ENCODE data around the gene NUDCD3.

NUDCD3 gene

GRCh38 chr7:44382459-44383265 lies 107.8 kb downstream of the NUDCD3 start:
- DNase-seq (ENCODE audit: low spot score) = no peak

GRCh38 chr7:44381494-44382220 lies 108.8 kb downstream of the NUDCD3 start:
- DNase-seq (ENCODE audit: low spot score) = no peak

- peak; percentile 35 for DNase-seq (ENCODE audit: low spot score)
Observed at GRCh38 chr7:44380831-44381493, 109.5 kb downstream of the NUDCD3 start.

GRCh38 chr7:44380189-44380830 lies 110.1 kb downstream of the NUDCD3 start:
- DNase-seq (ENCODE audit: low spot score) = no peak

- peak; percentile 33 for DNase-seq (ENCODE audit: low spot score)
Observed at GRCh38 chr7:44379366-44380188, 110.9 kb downstream of the NUDCD3 start.

- DNase-seq (ENCODE audit: low spot score) = peak; percentile 80
Observed at GRCh38 chr7:44378744-44379143, 111.7 kb downstream of the NUDCD3 start.

DNA sequence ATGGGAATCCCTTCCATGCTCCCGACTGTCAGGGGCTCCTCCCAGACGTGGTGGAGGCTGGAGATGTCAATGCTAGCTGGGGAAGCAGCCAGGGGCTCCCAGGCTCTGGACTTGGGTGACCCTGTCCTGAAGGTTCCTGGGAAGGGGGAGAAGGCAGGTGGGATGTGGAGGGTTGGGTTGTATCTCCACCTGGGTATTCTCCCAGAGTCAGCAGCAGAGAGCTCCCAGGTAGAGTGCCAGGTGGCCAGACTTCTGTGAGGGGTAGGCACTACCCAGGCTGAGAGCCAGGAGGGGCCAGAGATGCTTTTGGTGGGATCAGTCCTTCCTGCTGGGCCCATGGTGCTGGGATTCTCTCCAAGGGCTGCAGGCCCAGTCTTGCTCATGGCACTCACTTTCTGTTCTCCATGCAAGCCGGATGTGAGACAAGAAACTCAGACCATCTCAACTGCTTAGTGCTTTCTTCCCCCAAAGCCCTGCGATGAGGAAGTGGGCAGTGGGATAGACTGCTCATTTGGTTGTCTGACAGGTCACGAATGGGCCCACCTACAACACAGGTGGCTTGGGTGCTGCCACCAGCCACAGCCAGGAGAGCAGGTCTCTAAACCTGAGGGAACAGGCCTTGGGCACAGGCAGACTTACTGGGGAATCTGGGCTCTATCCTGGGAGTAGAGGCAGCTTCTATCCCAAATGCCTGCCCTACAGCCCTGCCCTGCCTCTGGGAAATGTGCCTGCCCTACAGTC lies 112.6 kb downstream of the NUDCD3 start:
- DNase-seq (ENCODE audit: low spot score) = no peak

- no peak for DNase-seq (ENCODE audit: low spot score)
Observed at GRCh38 chr7:44377134-44377463, 113.4 kb downstream of the NUDCD3 start.

GRCh38 chr7:44376429-44377133 lies 113.9 kb downstream of the NUDCD3 start:
- no peak for DNase-seq (ENCODE audit: low spot score)

GRCh38 chr7:44375926-44376342 lies 114.5 kb downstream of the NUDCD3 start:
- DNase-seq (ENCODE audit: low spot score) = no peak

DNA sequence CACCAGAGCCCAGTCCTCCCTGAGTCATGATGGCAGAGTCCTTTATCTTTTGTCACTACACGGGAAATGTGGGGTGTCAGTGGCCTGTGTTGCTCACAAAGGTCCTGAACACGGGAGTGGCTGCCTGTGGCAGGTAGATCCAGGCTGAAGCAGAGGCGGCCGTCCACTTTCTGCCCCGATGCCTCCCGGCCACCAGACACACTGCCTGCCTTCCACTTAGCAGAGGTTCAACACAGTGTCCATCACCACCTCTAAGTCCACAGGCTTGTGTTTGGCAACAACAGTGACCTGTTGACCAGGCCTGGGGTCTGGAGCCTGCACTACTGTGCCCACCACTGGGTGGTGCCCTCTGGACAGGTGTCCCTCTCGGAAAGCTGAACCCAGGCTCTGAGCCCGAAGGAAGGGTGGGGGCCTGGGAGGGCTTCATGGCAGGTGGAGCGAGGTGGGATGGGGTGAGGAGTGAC lies 115.2 kb downstream of the NUDCD3 start:
- peak; percentile 25 for DNase-seq (ENCODE audit: low spot score)

DNA sequence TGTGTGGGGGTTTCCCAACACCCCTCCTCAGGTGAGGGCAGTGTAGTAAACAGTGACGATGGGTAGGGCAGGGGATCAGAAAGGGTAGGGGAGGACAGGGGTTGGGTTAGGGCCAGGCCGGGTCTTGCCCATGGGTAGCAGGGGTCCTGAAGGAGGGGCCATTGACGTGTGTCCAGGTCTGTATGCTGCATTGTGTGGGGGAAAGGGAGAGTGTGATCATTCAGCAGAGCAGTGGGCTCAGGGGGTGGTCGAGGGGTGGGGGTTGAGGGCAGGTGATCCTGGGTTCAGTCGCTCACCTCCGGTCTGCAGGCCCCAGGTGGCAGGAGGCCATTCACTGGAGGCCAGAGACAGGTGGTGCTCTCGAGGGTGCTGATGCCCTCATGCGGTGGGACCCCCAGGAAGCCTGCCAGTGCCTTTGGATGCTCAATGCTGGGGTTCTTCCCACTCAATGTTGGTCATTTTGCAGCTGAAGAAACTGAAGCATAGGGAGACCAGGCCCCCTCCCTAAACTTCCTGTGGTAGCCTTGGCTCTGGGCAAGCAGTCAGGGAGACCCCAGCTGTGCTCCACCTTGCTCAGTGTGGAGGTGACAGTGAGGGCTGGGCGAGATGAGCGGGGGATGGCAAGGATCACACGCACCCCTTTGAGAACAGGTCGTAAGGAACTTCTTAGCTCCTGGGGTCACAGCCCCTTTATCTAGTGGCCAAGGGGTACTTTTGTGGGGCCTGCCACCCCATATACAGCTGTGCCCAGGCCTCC lies 116.3 kb downstream of the NUDCD3 start:
- DNase-seq (ENCODE audit: low spot score) = no peak

DNA sequence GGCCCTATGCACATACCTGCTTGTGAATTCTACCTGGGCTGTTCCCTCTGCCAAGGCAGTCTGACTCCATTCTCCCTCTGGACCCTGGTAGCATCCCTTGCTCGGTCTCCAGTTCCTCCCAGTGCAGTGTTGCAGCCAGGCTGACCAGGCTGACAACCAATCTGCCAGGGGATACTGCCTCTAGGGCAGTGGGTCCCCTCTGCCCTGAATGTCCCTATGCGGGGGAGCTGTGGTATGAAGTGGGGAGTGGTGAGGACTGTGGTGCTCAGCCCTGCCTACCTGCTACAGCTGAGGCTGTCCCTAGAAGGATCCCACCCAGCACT lies 117.1 kb downstream of the NUDCD3 start:
- no peak for DNase-seq (ENCODE audit: low spot score)

- DNase-seq (ENCODE audit: low spot score) = no peak
Observed at GRCh38 chr7:44372560-44373417, 117.7 kb downstream of the NUDCD3 start.

- DNase-seq (ENCODE audit: low spot score) = no peak
Observed at GRCh38 chr7:44368885-44369284, 121.6 kb downstream of the NUDCD3 start.

DNA sequence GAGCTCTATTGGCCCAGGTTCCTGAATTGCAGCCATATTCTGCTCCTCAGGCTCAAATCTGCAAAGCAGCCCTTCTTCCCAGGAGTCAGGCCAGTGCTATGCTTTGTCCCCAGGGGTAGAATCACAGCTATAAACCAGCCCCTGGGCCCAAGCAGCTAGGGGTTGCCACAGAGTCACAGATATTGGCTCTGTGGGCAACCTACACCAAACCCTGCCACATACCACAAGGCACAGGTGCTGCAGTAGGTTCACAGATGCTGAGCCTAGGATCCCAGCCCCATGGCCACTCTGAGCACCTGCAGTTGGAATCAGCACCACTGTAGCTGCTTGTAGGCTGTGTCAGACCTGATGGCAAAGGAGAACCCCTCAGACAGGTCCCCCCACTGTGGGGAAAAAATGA lies 122.0 kb downstream of the NUDCD3 start:
- no peak for DNase-seq (ENCODE audit: low spot score)

GRCh38 chr7:44367475-44368043 lies 122.9 kb downstream of the NUDCD3 start:
- DNase-seq (ENCODE audit: low spot score) = no peak

GRCh38 chr7:44366986-44367385 lies 123.5 kb downstream of the NUDCD3 start:
- DNase-seq (ENCODE audit: low spot score) = no peak

Measured in kidney tubule cell (primary cell).